Ishikawa (cell line): ENCODE data around the gene MAPK4.

Experiments used
- CEBPB ChIP-seq: IDR thresholded peaks from 2 replicates; pipeline ENCODE4 v1.6.1; 2012
- CREB1 ChIP-seq: IDR thresholded peaks from 2 replicates; pipeline ENCODE4 v1.6.1; 2012; ENCODE audit warnings: low read depth
- EGR1 ChIP-seq: IDR thresholded peaks from 2 replicates; pipeline ENCODE4 v1.6.1; 2012
- EP300 ChIP-seq: IDR thresholded peaks from 2 replicates; pipeline ENCODE4 v1.6.1; 2012; ENCODE audit warnings: borderline replicate concordance
- FOXM1 ChIP-seq: IDR thresholded peaks from 2 replicates; pipeline ENCODE4 v1.6.1; 2012; ENCODE audit warnings: low read depth, borderline replicate concordance
- MAX ChIP-seq: IDR thresholded peaks from 2 replicates; pipeline ENCODE4 v1.6.1; 2012
- NFIC ChIP-seq: IDR thresholded peaks from 2 replicates; pipeline ENCODE4 v1.6.1; 2012
- RAD21 ChIP-seq: IDR thresholded peaks from 2 replicates; pipeline ENCODE4 v1.6.1; 2012; ENCODE audit warnings: low read depth
- TAF1 ChIP-seq: IDR thresholded peaks from 2 replicates; pipeline ENCODE4 v1.6.1; 2012; ENCODE audit warnings: low read depth, mild to moderate bottlenecking
- TCF12 ChIP-seq: IDR thresholded peaks from 2 replicates; pipeline ENCODE4 v1.6.1; 2012; ENCODE audit warnings: low read depth
- TEAD4 ChIP-seq: IDR thresholded peaks from 2 replicates; pipeline ENCODE4 v1.6.1; 2012
- USF1 ChIP-seq: IDR thresholded peaks from 2 replicates; pipeline ENCODE4 v1.6.1; 2012
- YY1 ChIP-seq: IDR thresholded peaks from 2 replicates; pipeline ENCODE4 v1.6.1; 2012; ENCODE audit warnings: low read depth
- TF ChIP-seq, protein P1 (sequence below): IDR thresholded peaks from 2 replicates; pipeline ENCODE4 v1.6.1; 2012; ENCODE audit warnings: low read depth, mild to moderate bottlenecking

The MAPK4 gene

GRCh38 chr18:50656396-50656795 is 96.5 kb downstream of the MAPK4 start:
- no peak for TF ChIP-seq NFIC
- no peak for TF ChIP-seq CREB1
- no peak for TF ChIP-seq EP300
- no peak for TF ChIP-seq YY1
- no peak for TF ChIP-seq EGR1
- TF ChIP-seq USF1, result no peak

DNA sequence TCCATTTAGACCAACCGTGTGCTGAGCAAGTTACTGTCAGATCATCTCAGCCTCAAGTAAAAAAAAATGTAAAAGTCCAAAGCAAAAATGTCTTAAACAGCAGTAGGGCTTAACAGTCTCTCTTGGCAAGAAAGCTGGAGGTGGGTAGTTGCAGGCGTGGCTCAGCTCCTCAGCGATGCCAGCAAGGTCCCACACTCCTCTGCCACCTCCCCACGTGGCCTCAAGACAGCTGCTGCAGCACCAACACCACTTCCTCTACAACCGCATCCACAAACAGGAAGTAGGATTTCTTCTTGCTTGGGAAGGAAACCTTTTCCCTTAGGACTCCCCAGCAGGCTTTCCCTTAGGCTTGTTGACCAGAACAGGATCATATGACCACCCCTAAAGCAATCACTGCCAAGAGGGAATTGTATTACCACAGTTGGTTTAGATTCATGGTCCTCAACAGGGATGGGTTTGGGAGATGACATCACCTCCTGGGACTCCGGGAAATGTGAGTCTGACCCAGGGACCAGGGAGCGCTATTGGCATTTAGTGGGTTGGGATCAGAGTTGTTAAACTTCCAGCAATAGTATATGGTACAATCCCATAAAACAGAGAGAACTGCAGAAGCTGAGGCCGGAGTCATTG is 97.1 kb downstream of the MAPK4 start:
- TF ChIP-seq, protein P1, sequence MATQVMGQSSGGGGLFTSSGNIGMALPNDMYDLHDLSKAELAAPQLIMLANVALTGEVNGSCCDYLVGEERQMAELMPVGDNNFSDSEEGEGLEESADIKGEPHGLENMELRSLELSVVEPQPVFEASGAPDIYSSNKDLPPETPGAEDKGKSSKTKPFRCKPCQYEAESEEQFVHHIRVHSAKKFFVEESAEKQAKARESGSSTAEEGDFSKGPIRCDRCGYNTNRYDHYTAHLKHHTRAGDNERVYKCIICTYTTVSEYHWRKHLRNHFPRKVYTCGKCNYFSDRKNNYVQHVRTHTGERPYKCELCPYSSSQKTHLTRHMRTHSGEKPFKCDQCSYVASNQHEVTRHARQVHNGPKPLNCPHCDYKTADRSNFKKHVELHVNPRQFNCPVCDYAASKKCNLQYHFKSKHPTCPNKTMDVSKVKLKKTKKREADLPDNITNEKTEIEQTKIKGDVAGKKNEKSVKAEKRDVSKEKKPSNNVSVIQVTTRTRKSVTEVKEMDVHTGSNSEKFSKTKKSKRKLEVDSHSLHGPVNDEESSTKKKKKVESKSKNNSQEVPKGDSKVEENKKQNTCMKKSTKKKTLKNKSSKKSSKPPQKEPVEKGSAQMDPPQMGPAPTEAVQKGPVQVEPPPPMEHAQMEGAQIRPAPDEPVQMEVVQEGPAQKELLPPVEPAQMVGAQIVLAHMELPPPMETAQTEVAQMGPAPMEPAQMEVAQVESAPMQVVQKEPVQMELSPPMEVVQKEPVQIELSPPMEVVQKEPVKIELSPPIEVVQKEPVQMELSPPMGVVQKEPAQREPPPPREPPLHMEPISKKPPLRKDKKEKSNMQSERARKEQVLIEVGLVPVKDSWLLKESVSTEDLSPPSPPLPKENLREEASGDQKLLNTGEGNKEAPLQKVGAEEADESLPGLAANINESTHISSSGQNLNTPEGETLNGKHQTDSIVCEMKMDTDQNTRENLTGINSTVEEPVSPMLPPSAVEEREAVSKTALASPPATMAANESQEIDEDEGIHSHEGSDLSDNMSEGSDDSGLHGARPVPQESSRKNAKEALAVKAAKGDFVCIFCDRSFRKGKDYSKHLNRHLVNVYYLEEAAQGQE, result no peak

- TF ChIP-seq, protein P1, result no peak
- TF ChIP-seq TAF1, result no peak
- no peak for TF ChIP-seq YY1
- no peak for TF ChIP-seq MAX
- no peak for TF ChIP-seq RAD21
- TF ChIP-seq NFIC, result no peak
- TF ChIP-seq TCF12, result no peak
- TF ChIP-seq USF1, result no peak
- no peak for TF ChIP-seq FOXM1
- no peak for TF ChIP-seq TEAD4
- TF ChIP-seq CREB1, result no peak
- TF ChIP-seq CEBPB, result no peak
- no peak for TF ChIP-seq EGR1
Observed at GRCh38 chr18:50658601-50659000, 98.7 kb downstream of the MAPK4 start.

- TF ChIP-seq RAD21, result 0 out of 2 replicates have a peak, but pooled peaks have one; percentile 4
- TF ChIP-seq EGR1, result no peak
Observed at GRCh38 chr18:50659091-50660003, 99.5 kb downstream of the MAPK4 start.

GRCh38 chr18:50661013-50661412 is 101.1 kb downstream of the MAPK4 start:
- TF ChIP-seq USF1 (no peak), FOXM1 (no peak), MAX (no peak), TCF12 (no peak), NFIC (no peak), YY1 (no peak), EGR1 (no peak), EP300 (no peak)
- TF ChIP-seq, protein P1, result no peak
